Activated CD8-positive, alpha-beta memory T cell treated with anti-CD3 and anti-CD28 coated beads for 36 hours (primary cell): Measurements from ENCODE around the gene MON1A. TPM values are rescaled to one million over a fixed set of nuclear protein-coding genes. Genes with fewer than 3 reads are reported as not detected.

Experiments
- CTCF ChIA-PET: fragments of 350-600 bp; sonication (Branson Sonifier 250); formaldehyde crosslinking; loops from one replicate; lab custom pipeline; 2021; ENCODE audit warnings: antibody characterized with exemption; lab: Charles Lee
- POLR2A ChIA-PET: fragments of 350-600 bp; sonication (Branson Sonifier 250); formaldehyde crosslinking; loops from one replicate; lab custom pipeline; 2021; ENCODE audit warnings: antibody characterized with exemption; lab: Charles Lee
- total RNA-seq, 2 experiments: library from RNA; stranded (reverse); gene quantifications; one replicate each; pipeline ENCODE4 v1.2.3, GENCODE V29; 2021

The MON1A gene
- total RNA-seq, 2 experiments from 2014 or later, result 15.5 to 18.0 TPM

GRCh38 chr3:49901366-49902339, 28.0 kb downstream of the MON1A start:
- CTCF ChIA-PET, result interaction anchor here (0.6 to 1.5 kb wide), 2 partner anchors 63 to 64 kb away, joined by 4 to 5 read pairs; no protein-coding TSS in a partner anchor
- POLR2A ChIA-PET, result no interaction called here

DNA sequence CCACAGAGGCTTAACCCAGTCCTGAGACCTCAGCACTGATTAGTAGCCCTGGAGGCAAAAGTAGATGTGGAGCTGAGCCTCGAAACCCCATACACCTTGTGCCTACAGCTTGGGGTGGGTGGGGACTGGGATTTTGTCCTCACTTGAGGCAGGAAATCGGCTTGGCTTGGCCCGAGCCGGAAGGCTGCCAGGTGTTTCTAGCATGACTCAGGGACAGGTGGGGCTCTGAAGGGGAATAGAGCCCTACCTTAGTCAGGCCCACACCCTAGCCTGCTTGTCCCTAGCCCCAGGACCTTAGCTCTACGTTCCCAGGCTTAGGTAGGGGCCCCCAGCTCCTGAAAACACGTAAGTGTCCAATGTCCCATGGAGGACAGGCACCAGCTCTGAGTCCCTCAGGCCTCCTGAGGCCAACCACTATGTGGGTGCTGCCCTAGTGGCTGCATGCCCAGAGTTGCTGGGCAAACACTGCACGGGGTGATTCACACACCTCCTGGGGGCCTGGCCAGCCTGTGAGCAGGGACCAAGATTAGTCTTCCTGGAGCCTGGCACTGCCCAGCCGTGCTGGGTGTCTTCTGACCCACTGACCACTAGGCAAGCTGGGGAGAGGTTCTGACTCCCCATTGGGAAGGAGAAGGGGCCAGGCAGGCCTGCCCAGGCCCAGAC, 29.0 kb downstream of the MON1A start:
- ChIA-PET CTCF (interaction anchor here (1.1 to 1.5 kb wide), 2 partner anchors 33 to 62 kb away, joined by 3 to 5 read pairs; no protein-coding TSS in a partner anchor), POLR2A (no interaction called here)

- CTCF ChIA-PET, result interaction anchor here (0.6 to 1.1 kb wide), 3 partner anchors 30 to 994 kb away, joined by 3 read pairs; partner anchors contain the start of gene MON1A
- POLR2A ChIA-PET, result no interaction called here
These were observed 29.8 kb downstream of the MON1A start for GRCh38 chr3:49899815-49900214.

- ChIA-PET POLR2A (no interaction called here), CTCF (no interaction called here)
These were observed 30.6 kb downstream of the MON1A start for GRCh38 chr3:49898991-49899390.

DNA sequence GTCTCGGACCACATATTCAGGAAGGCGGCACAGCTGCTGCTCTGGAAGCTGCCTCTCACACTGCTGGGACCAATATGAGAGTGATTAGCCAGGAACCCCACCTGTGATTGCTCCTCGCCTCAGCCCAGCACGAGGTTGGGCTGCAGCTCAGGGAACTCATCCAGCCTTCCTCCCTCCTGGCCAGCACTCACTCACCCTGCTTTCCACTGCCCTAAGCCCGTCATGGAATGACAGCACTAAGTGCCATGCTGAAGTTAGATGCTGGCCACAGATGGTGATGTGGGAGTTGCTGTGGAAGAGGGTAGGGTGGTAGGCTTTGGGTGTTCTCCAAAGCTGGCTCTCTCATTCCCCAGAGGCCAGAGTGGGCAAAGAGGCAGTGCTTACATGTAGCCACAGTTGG, 33.3 kb downstream of the MON1A start:
- ChIA-PET POLR2A (no interaction called here), CTCF (no interaction called here)

GRCh38 chr3:49895791-49896190, 33.8 kb downstream of the MON1A start:
- ChIA-PET CTCF (interaction anchor here (1.0 kb wide), 1 partner anchor 9 kb away, joined by 4 read pairs; no protein-coding TSS in a partner anchor), POLR2A (no interaction called here)

DNA sequence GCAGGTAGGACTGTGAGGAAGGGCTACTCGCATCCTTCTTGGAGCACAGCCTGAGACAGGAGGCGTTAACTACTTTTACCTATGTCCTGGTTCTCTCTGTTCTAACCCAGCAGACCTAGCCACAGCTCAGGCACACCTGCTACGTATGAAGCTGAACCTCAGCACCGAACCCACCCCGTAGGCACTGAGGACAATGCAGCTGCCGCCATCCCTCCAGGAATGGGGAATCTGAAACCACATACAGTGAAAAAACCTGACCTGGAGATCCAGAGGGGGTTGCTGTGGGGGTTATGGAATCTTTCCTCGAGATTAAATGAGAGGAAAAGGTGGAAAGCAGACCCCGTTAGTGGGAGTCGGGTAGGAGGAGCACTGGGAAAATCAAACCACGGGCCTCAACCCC, 40.3 kb downstream of the MON1A start:
- POLR2A ChIA-PET, result no interaction called here
- CTCF ChIA-PET, result interaction anchor here (1.3 kb wide), 1 partner anchor 20 kb away, joined by 3 read pairs; no protein-coding TSS in a partner anchor

GRCh38 chr3:49886922-49887265, 42.7 kb downstream of the MON1A start:
- POLR2A ChIA-PET, result no interaction called here
- CTCF ChIA-PET, result no interaction called here

GRCh38 chr3:49883998-49884397, 45.6 kb downstream of the MON1A start:
- CTCF ChIA-PET, result no interaction called here
- POLR2A ChIA-PET, result no interaction called here

DNA sequence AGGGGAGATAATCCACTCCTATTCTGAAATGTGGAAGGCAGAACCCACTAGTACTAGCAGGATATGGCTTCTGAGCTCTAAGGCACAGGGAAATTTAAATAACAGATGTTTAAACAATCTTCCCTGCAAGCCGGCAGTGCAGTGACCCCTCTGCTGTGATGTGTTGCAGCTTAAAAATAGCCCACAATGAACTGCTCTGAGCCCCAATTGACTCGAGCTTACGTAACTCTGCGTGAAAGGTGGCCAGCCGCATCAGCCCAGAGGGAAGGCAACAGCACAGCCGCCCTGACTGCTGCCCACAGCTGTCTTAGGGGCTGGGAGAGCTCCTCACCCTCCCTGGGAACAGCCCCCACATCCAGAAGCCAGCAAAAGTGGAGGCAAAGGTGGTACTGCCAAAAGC, 47.4 kb downstream of the MON1A start:
- CTCF ChIA-PET, result no interaction called here
- POLR2A ChIA-PET, result no interaction called here

- POLR2A ChIA-PET, result no interaction called here
- CTCF ChIA-PET, result interaction anchor here (0.8 to 1.3 kb wide), 2 partner anchors 18 to 41 kb away, joined by 3 read pairs; no protein-coding TSS in a partner anchor
These were observed 48.9 kb downstream of the MON1A start for GRCh38 chr3:49880581-49881315.

DNA sequence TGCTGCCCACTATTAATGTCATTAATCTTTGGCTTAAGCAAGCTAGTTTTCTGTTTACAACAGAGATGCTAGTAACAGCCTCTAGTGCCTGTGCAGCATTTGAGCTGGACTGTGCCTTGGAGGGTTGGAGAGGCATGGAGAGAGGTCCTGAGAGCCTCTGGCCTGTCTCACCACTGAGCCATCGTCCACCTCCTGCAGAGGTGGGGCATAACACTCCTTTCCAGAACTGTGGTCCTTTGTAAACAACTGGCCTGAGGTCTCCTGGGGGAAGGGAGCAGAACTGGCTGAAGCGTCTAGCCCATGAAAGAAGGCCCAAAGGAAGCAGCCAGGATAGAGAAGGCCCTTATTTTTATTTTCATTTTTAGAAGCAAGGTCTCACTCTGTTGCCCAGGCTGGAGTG, 49.9 kb downstream of the MON1A start:
- CTCF ChIA-PET, result no interaction called here
- POLR2A ChIA-PET, result interaction anchor here (0.5 kb wide), 1 partner anchor 120 kb away, joined by 5 read pairs; no protein-coding TSS in a partner anchor

GRCh38 chr3:49878686-49879085, 50.9 kb downstream of the MON1A start:
- POLR2A ChIA-PET, result interaction anchor here (0.5 kb wide), 1 partner anchor 1711 kb away, joined by 5 read pairs; no protein-coding TSS in a partner anchor
- CTCF ChIA-PET, result interaction anchor here (0.7 kb wide), 1 partner anchor 177 kb away, joined by 3 read pairs; no protein-coding TSS in a partner anchor

DNA sequence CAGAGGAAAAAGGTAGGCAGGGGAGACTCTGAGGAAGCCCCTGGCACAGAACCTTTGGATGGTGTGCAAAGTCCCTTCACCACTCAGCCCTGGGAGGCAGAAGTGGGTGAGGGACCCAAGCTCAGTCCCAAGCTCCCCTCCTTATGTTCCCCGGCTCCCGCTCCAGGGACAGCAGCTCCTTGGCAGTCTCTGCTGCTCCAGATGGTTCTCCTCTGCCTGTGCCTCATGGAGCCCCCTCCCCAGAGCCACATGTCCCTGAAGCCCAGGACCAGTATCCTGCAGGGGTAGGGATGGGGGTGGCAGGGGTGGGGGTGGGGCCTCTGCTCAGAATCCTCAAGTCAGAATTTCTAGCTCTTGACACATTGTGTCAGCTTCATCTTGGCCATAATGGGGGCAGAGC, 51.9 kb downstream of the MON1A start:
- POLR2A ChIA-PET, result no interaction called here
- CTCF ChIA-PET, result interaction anchor here (0.7 kb wide), 2 partner anchors 15 to 316 kb away, joined by 3 to 5 read pairs; no protein-coding TSS in a partner anchor

DNA sequence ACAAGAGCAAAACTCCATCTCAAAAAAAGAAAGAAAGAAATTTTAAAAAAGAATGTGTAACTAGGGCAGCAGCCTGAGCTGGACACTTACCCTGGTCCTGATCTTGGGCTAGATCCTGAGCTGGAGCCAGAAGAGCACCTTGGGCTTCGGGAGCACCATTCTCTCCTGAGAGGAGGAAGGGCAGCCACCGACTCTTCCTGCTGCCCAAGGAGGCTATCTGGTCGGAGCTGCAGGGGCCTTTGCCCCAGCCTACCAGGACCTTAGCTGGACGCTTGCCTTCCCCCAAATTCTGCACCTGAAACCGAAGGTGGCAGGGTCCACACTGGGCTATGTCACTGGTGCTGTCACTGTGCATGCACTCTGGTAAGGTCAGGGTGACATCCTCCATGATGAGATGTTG, 53.0 kb downstream of the MON1A start:
- ChIA-PET POLR2A (no interaction called here), CTCF (no interaction called here)

DNA sequence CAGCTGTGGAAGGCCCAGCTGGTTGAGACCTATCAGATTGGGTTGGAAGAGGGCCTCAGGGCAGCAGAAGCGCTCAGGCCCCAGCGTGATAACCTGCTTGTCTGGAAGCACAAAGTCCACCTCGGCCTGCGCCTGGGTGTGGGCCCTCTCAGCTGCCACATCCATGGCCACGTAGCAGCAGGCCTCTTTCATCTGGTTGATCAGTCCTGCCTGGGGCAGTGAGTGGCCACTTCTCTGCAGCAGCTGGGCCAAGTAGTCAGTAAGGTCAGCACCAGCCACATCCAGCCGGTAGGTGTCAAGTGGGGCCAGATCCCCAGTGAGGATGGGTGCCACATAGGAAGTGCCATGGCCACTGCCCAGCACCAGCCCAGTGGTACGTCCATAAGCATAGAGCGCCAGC, 56.0 kb downstream of the MON1A start:
- POLR2A ChIA-PET, result no interaction called here
- CTCF ChIA-PET, result no interaction called here

DNA sequence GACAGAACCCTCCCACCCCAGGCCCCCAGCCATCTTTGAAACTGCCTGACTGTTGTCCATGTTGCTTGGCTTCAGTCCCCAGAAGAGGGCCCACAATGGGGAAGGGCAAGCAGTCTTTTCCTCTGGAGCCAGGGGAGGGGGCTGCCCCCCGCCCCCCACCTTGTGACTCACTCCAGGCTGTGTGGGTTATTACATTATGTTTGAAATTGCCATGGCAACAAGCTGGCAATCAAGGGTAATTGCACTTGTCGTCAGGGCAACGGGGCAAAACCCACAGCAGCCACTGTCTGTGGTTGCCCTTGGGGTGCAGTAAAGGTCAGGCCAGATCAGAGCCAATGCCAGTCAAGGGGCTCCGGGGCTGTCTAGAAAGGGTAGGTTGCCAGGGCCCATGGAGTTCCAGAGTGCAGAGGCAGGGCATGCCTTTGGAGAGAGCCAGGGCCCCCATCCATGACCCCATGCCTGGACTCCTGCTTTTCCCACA, 56.8 kb downstream of the MON1A start:
- ChIA-PET POLR2A (no interaction called here), CTCF (no interaction called here)

GRCh38 chr3:49871531-49872153, 58.0 kb downstream of the MON1A start:
- CTCF ChIA-PET, result no interaction called here
- POLR2A ChIA-PET, result no interaction called here
